Thyroid gland (tissue), 4 donors: ENCODE results near the gene SLC34A2. TPM values are rescaled to one million over a fixed set of nuclear protein-coding genes. Genes with fewer than 3 reads are reported as not detected.

Source experiments
- DNase-seq, 2 donors: peaks; one replicate each; pipeline ENCODE4 v3.0.0-alpha.2; 2019
- H3K27ac ChIP-seq, 3 donors: fragments of 200-600 bp; sonication (generic); 1 replicate in 2 of 3; 2 replicates in 1 of 3; pipeline ENCODE4 v1.5.1; 2016 to 2019; ENCODE audit warnings: mild to moderate bottlenecking in 1 of 3, moderate library complexity in 1 of 3
- H3K27me3 ChIP-seq: fragments of 200-600 bp; sonication (generic); one replicate; pipeline ENCODE4 v1.5.1; 2019
- H3K36me3 ChIP-seq, 2 donors: fragments of 200-600 bp; sonication (generic); one replicate each; pipeline ENCODE4 v1.5.1; 2016 to 2019
- H3K4me1 ChIP-seq, 2 donors: fragments of 200-600 bp; sonication (generic); one replicate each; pipeline ENCODE4 v1.5.1; 2017 to 2019
- H3K4me3 ChIP-seq, 3 donors: fragments of 200-600 bp; sonication (generic); replicated peaks in 1 of 3; 1 replicate in 2 of 3; 2 replicates in 1 of 3; pipeline ENCODE4 v1.5.1; 2016; ENCODE audit warnings: mild to moderate bottlenecking in 1 of 3
- H3K9me3 ChIP-seq: fragments of 200-600 bp; sonication (generic); one replicate; pipeline ENCODE4 v1.5.1; 2017
- POLR2A ChIP-seq, 2 donors: fragments of 450-650 bp; IDR thresholded peaks; one replicate each; pipeline ENCODE4 v1.6.1; 2017; ENCODE audit warnings: antibody characterized with exemption in 2 of 2, mild to moderate bottlenecking in 2 of 2, moderate library complexity in 1 of 2
- WGBS, 2 donors: methylation state at CpG; one replicate each; pipeline ENCODE4 v1.1.5; 2017; 5-methylcytosine and 5-hydroxymethylcytosine counted together
- intact Hi-C: fragments of 100-400 bp; cut with DNase I; formaldehyde crosslinking; loops from one replicate; pipeline ENCODE4 v1.15.1; 2023
- total RNA-seq, 4 donors: library from RNA; depleted of rRNA; stranded (reverse); fragments of >200 nt; gene quantifications; one replicate each; pipeline ENCODE4 v1.2.3, GENCODE V29; 2016
- TF ChIP-seq, protein P1 (sequence below), 6 experiments: fragments of 200-600 bp in 3 of 6; fragments of 450-650 bp in 3 of 6; sonication (generic) in 3 of 6; IDR thresholded peaks; one replicate each; pipeline ENCODE4 v1.5.1; 2016 to 2019; ENCODE audit warnings: antibody characterized with exemption in 6 of 6, mild to moderate bottlenecking in 2 of 6, inconsistent platforms in 1 of 6, moderate library complexity in 1 of 6

SLC34A2 gene
- total RNA-seq, 4 donors from 2014 or later = 2.1 to 88.3 (median 7.6) TPM

DNA sequence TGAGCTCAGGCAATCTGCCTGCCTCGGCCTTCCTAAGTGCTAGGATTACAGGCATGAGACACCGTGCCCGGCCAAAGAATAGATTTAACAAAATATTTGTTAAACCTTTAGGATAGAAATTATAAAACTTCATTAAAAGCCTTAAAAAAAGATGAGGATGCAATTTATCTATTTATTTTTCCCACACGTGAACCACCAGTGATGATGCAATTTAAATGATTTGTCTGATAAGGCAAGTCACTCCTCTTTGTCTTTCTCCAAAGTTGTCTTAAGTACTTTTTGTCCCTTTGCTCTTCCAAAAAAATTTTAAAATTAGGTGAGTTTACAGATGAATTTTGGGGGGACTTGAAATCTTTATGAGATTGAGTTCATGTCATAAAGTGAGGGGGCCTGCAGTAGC, 58.2 kb downstream of the SLC34A2 start:
- no peaks in the 10 kb centered on the region for H3K27me3 ChIP-seq

DNA sequence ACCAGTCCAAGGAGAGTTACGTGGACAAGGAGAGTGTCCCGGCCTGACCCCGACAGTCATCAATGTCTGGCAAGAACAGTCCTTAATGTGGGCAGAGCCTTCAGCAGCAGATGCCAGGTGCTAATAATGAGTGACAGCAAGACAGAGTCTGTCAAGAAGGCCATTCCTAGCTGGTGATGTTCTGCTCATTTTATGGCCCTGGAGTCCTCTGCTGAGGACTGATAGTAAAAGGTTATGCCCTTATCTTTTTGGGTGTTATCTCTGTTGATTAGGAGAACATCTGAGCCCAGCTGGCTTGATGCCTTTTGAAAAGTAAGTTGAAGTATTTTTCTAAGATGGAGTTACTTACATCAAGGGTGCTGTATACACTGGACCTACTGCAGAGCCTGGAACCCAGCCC, 67.3 kb downstream of the SLC34A2 start:
- no peaks in the 10 kb centered on the region for H3K36me3 ChIP-seq
- H3K4me3 ChIP-seq = no peak overlapping the region
- H3K9me3 ChIP-seq = no peaks in the 10 kb centered on the region
- no peaks in the 10 kb centered on the region for H3K4me1 ChIP-seq
- H3K27me3 ChIP-seq = no peaks in the 10 kb centered on the region
- no peak for DNase-seq
- 70 to 73% methylated on average over 3 of the region's 3 CpGs for WGBS, 2 donors
- no peak overlapping the region for H3K27ac ChIP-seq
- TF ChIP-seq, protein P1, sequence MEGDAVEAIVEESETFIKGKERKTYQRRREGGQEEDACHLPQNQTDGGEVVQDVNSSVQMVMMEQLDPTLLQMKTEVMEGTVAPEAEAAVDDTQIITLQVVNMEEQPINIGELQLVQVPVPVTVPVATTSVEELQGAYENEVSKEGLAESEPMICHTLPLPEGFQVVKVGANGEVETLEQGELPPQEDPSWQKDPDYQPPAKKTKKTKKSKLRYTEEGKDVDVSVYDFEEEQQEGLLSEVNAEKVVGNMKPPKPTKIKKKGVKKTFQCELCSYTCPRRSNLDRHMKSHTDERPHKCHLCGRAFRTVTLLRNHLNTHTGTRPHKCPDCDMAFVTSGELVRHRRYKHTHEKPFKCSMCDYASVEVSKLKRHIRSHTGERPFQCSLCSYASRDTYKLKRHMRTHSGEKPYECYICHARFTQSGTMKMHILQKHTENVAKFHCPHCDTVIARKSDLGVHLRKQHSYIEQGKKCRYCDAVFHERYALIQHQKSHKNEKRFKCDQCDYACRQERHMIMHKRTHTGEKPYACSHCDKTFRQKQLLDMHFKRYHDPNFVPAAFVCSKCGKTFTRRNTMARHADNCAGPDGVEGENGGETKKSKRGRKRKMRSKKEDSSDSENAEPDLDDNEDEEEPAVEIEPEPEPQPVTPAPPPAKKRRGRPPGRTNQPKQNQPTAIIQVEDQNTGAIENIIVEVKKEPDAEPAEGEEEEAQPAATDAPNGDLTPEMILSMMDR (IDR thresholded peaks at IDR 0.05) = no peak
- intact Hi-C loops = no loop called here

More for the DNA sequence above, 58.2 kb downstream of the SLC34A2 start:
- intact Hi-C loops = no loop called here
- TF ChIP-seq POLR2A (IDR thresholded peaks at IDR 0.05) = no peak
- TF ChIP-seq, protein P1 (IDR thresholded peaks at IDR 0.05) = no peak
- DNase-seq = no peak
- Histone ChIP-seq H3K27ac (no peak overlapping the region), H3K36me3 (no peaks in the 10 kb centered on the region), H3K4me1 (no peaks in the 10 kb centered on the region), H3K9me3 (no peaks in the 10 kb centered on the region), H3K4me3 (no peak overlapping the region)
- WGBS, 2 donors = 92 to 93% methylated on average over 4 of the region's 4 CpGs

DNA sequence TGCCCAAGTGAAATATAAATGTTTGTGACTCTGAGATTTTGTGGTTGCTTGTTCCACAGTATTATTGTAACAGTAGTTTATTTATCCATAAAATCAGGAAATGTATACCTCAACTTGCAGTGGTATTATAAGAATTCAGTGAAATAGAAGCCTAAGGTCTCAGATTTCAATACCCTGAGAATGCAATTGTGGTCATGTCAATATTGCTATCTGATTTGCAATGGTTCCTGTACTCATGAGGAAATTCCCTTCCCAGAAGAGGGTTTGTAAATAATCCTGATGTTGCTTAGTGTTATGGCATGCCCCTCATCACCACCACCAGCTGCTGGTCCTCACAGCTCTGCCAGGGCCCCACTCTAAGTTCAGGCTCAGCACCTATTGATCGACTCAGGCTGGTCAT, 67.8 kb downstream of the SLC34A2 start:
- 94 to 100% methylated on average over 1 of the region's 1 CpG for WGBS, 2 donors
- Histone ChIP-seq H3K36me3 (no peaks in the 10 kb centered on the region), H3K27ac (no peak overlapping the region), H3K4me1 (no peaks in the 10 kb centered on the region), H3K9me3 (no peaks in the 10 kb centered on the region), H3K27me3 (no peaks in the 10 kb centered on the region), H3K4me3 (no peak overlapping the region)
- no peak for DNase-seq
- no peak for TF ChIP-seq POLR2A (IDR thresholded peaks at IDR 0.05)
- TF ChIP-seq, protein P1 (IDR thresholded peaks at IDR 0.05) = no peak
- intact Hi-C loops = no loop called here

DNA sequence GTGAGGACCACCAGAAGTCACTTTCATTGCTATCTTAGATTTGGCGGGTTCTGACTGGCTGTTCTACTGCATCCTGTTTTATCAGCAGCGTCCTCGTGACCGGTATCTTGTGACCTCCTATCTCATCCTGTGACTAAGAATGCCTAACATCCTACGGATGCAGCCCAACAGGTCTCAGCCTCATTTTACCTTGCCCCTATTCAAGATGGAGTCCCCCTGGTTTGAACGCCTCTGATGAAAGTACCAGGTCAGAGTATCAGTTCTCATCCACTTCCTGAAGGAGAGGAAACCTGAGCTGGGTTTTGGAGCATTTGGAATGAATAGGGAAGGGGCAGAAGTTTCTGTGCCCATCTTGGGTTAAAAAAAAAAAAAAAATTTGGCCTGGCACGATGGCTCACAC, 70.2 kb downstream of the SLC34A2 start:
- H3K36me3 ChIP-seq = no peaks in the 10 kb centered on the region
- TF ChIP-seq, protein P1 (IDR thresholded peaks at IDR 0.05) = no peak
- no peak for TF ChIP-seq POLR2A (IDR thresholded peaks at IDR 0.05)
- peaks cover 0 to 4% of the 10 kb centered on the region in 2 donors for H3K4me1 ChIP-seq
- H3K4me3 ChIP-seq = no peak overlapping the region
- H3K27ac ChIP-seq = no peak overlapping the region
- no peak for DNase-seq
- H3K9me3 ChIP-seq = no peaks in the 10 kb centered on the region
- no peaks in the 10 kb centered on the region for H3K27me3 ChIP-seq
- WGBS, 2 donors = 88 to 91% methylated on average over 7 of the region's 7 CpGs
- intact Hi-C loops = no loop called here

DNA sequence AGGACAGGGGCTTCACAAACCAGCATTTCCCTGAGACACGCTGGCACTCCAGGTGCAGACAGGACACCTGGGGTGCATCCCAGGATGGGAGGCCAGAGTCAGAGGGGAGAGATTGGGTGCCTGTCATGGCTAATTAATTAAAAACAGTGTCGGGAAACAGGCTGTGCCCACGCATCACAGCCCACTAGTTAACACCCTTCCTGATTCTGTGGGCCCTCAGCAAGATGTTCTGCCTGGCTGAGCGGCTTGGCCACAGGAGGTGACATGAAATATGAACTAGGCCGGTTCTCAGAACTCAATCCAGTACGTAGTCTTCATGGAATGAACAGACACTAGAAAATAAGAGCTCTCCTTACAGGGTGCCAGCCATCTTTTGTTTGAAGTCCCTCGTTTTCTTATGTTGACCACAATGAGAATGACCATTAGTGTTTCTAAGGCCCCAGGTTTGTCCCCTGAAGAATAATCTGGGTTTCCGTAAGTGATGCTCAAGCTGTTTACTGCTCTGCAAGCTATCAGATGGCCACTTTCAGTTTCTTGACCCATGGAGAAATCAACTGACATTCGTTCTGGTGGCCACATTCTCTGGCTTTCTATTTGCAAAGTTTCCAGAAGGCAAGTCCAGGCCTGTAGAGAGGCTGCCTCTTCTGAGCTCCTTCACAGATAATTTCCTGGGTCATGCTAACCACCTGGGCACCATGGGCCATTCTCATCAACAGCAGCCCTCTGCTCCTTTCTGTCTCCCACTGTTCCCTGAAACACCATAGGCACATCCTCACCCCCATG, 72.3 kb downstream of the SLC34A2 start:
- no peaks in the 10 kb centered on the region for H3K36me3 ChIP-seq
- intact Hi-C loops = no loop called here
- no peak overlapping the region for H3K27ac ChIP-seq
- WGBS, 2 donors = 81 to 85% methylated on average over 9 of the region's 9 CpGs
- TF ChIP-seq, protein P1 (IDR thresholded peaks at IDR 0.05) = no peak
- no peak for TF ChIP-seq POLR2A (IDR thresholded peaks at IDR 0.05)
- DNase-seq = no peak
- H3K9me3 ChIP-seq = no peaks in the 10 kb centered on the region
- no peak overlapping the region for H3K4me3 ChIP-seq
- no peaks in the 10 kb centered on the region for H3K27me3 ChIP-seq
- H3K4me1 ChIP-seq = peaks cover 3 to 12% of the 10 kb centered on the region in 2 donors
